Measurements from ENCODE around the gene MAP3K7CL. TPM values are rescaled to one million over a fixed set of nuclear protein-coding genes. Genes with fewer than 3 reads are reported as not detected.

Gene MAP3K7CL
- polyA plus RNA-seq, 4 donors = 3.0 to 6.9 (median 3.6) TPM

- no peak for DNase-seq
- H3K27me3 ChIP-seq (ENCODE audit: control insufficient read depth in 3 of 3, insufficient read depth in 3 of 3, low read length in 3 of 3) = no peaks in the 10 kb centered on the region
- H3K36me3 ChIP-seq (ENCODE audit: control insufficient read depth in 3 of 3, insufficient read depth in 2 of 3, low read depth in 1 of 3, low read length in 3 of 3) = no peaks in the 10 kb centered on the region
- peak overlapping the region; percentile 8 to 81 (median 58) for H3K27ac ChIP-seq (ENCODE audit: low read depth in 1 of 3, low read length in 2 of 3)
- FAIRE-seq = no peak
- H3K9me3 ChIP-seq (ENCODE audit: control insufficient read depth in 2 of 2, insufficient read depth in 1 of 2, low read depth in 1 of 2, low read length in 1 of 2) = peaks cover 0 to 6% of the 10 kb centered on the region in 2 donors
- WGBS, 3 donors = 50 to 64% (median 52%) methylated on average over 5 of the region's 5 CpGs
- no peak overlapping the region for H3K4me3 ChIP-seq (ENCODE audit: low read depth in 1 of 3, low read length in 3 of 3)
- peaks cover 0 to 11% (median 8%) of the 10 kb centered on the region in 3 donors for H3K4me1 ChIP-seq (ENCODE audit: control insufficient read depth in 3 of 3, insufficient read depth in 2 of 3, low read depth in 1 of 3, low read length in 2 of 3)
These were observed 66.3 kb downstream of the MAP3K7CL start for GRCh38 chr21:29196670-29197191.

- DNase-seq = no peak
- no peak overlapping the region for H3K27ac ChIP-seq (ENCODE audit: low read depth in 1 of 3, low read length in 2 of 3)
- FAIRE-seq = no peak
- H3K4me1 ChIP-seq (ENCODE audit: control insufficient read depth in 3 of 3, insufficient read depth in 2 of 3, low read depth in 1 of 3, low read length in 2 of 3) = peaks cover 0 to 7% (median 3%) of the 10 kb centered on the region in 3 donors
- no peak overlapping the region for H3K4me3 ChIP-seq (ENCODE audit: low read depth in 1 of 3, low read length in 3 of 3)
- no peaks in the 10 kb centered on the region for H3K36me3 ChIP-seq (ENCODE audit: control insufficient read depth in 3 of 3, insufficient read depth in 2 of 3, low read depth in 1 of 3, low read length in 3 of 3)
- peaks cover 0 to 6% of the 10 kb centered on the region in 2 donors for H3K9me3 ChIP-seq (ENCODE audit: control insufficient read depth in 2 of 2, insufficient read depth in 1 of 2, low read depth in 1 of 2, low read length in 1 of 2)
- H3K27me3 ChIP-seq (ENCODE audit: control insufficient read depth in 3 of 3, insufficient read depth in 3 of 3, low read length in 3 of 3) = no peaks in the 10 kb centered on the region
These were observed 70.7 kb downstream of the MAP3K7CL start for GRCh38 chr21:29201186-29201585.

- FAIRE-seq = no peak
- 74 to 84% (median 78%) methylated on average over 5 of the region's 5 CpGs for WGBS, 3 donors
- Histone ChIP-seq H3K4me1 (ENCODE audit: control insufficient read depth in 3 of 3, insufficient read depth in 2 of 3, low read depth in 1 of 3, low read length in 2 of 3) (no peaks in the 10 kb centered on the region), H3K36me3 (ENCODE audit: control insufficient read depth in 3 of 3, insufficient read depth in 2 of 3, low read depth in 1 of 3, low read length in 3 of 3) (no peaks in the 10 kb centered on the region), H3K4me3 (ENCODE audit: low read depth in 1 of 3, low read length in 3 of 3) (no peak overlapping the region), H3K27ac (ENCODE audit: low read depth in 1 of 3, low read length in 2 of 3) (no peak overlapping the region), H3K9me3 (ENCODE audit: control insufficient read depth in 2 of 2, insufficient read depth in 1 of 2, low read depth in 1 of 2, low read length in 1 of 2) (no peaks in the 10 kb centered on the region), H3K27me3 (ENCODE audit: control insufficient read depth in 3 of 3, insufficient read depth in 3 of 3, low read length in 3 of 3) (no peaks in the 10 kb centered on the region)
- no peak for DNase-seq
These were observed 74.6 kb downstream of the MAP3K7CL start for GRCh38 chr21:29205009-29205408.

GRCh38 chr21:29205988-29206387 lies 75.5 kb downstream of the MAP3K7CL start:
- Histone ChIP-seq H3K27me3 (ENCODE audit: control insufficient read depth in 3 of 3, insufficient read depth in 3 of 3, low read length in 3 of 3) (no peaks in the 10 kb centered on the region), H3K36me3 (ENCODE audit: control insufficient read depth in 3 of 3, insufficient read depth in 2 of 3, low read depth in 1 of 3, low read length in 3 of 3) (no peaks in the 10 kb centered on the region), H3K4me3 (ENCODE audit: low read depth in 1 of 3, low read length in 3 of 3) (no peak overlapping the region), H3K4me1 (ENCODE audit: control insufficient read depth in 3 of 3, insufficient read depth in 2 of 3, low read depth in 1 of 3, low read length in 2 of 3) (no peaks in the 10 kb centered on the region), H3K27ac (ENCODE audit: low read depth in 1 of 3, low read length in 2 of 3) (no peak overlapping the region), H3K9me3 (ENCODE audit: control insufficient read depth in 2 of 2, insufficient read depth in 1 of 2, low read depth in 1 of 2, low read length in 1 of 2) (no peaks in the 10 kb centered on the region)
- no peak for DNase-seq
- no peak for FAIRE-seq
- WGBS, 3 donors = 76 to 85% (median 79%) methylated on average over 3 of the region's 3 CpGs

GRCh38 chr21:29206445-29206844 lies 76.0 kb downstream of the MAP3K7CL start:
- H3K4me1 ChIP-seq (ENCODE audit: control insufficient read depth in 3 of 3, insufficient read depth in 2 of 3, low read depth in 1 of 3, low read length in 2 of 3) = no peaks in the 10 kb centered on the region
- DNase-seq (no peak), FAIRE-seq (no peak)
- no peak overlapping the region for H3K27ac ChIP-seq (ENCODE audit: low read depth in 1 of 3, low read length in 2 of 3)
- H3K4me3 ChIP-seq (ENCODE audit: low read depth in 1 of 3, low read length in 3 of 3) = no peak overlapping the region
- no peaks in the 10 kb centered on the region for H3K9me3 ChIP-seq (ENCODE audit: control insufficient read depth in 2 of 2, insufficient read depth in 1 of 2, low read depth in 1 of 2, low read length in 1 of 2)
- no peaks in the 10 kb centered on the region for H3K36me3 ChIP-seq (ENCODE audit: control insufficient read depth in 3 of 3, insufficient read depth in 2 of 3, low read depth in 1 of 3, low read length in 3 of 3)
- no peaks in the 10 kb centered on the region for H3K27me3 ChIP-seq (ENCODE audit: control insufficient read depth in 3 of 3, insufficient read depth in 3 of 3, low read length in 3 of 3)
- WGBS, 3 donors = 75 to 88% (median 80%) methylated on average over 4 of the region's 4 CpGs

- Histone ChIP-seq H3K9me3 (ENCODE audit: control insufficient read depth in 2 of 2, insufficient read depth in 1 of 2, low read depth in 1 of 2, low read length in 1 of 2) (no peaks in the 10 kb centered on the region), H3K27ac (ENCODE audit: low read depth in 1 of 3, low read length in 2 of 3) (no peak overlapping the region), H3K36me3 (ENCODE audit: control insufficient read depth in 3 of 3, insufficient read depth in 2 of 3, low read depth in 1 of 3, low read length in 3 of 3) (no peaks in the 10 kb centered on the region), H3K4me1 (ENCODE audit: control insufficient read depth in 3 of 3, insufficient read depth in 2 of 3, low read depth in 1 of 3, low read length in 2 of 3) (no peaks in the 10 kb centered on the region), H3K27me3 (ENCODE audit: control insufficient read depth in 3 of 3, insufficient read depth in 3 of 3, low read length in 3 of 3) (no peaks in the 10 kb centered on the region), H3K4me3 (ENCODE audit: low read depth in 1 of 3, low read length in 3 of 3) (no peak overlapping the region)
- no peak for DNase-seq
- FAIRE-seq = no peak
- 73 to 86% (median 85%) methylated on average over 3 of the region's 3 CpGs for WGBS, 3 donors
These were observed 76.8 kb downstream of the MAP3K7CL start for GRCh38 chr21:29207201-29207600.

- FAIRE-seq (no peak), DNase-seq (no peak)
- H3K9me3 ChIP-seq (ENCODE audit: control insufficient read depth in 2 of 2, insufficient read depth in 1 of 2, low read depth in 1 of 2, low read length in 1 of 2) = no peaks in the 10 kb centered on the region
- 69 to 81% (median 78%) methylated on average over 9 of the region's 9 CpGs for WGBS, 3 donors
- no peaks in the 10 kb centered on the region for H3K4me1 ChIP-seq (ENCODE audit: control insufficient read depth in 3 of 3, insufficient read depth in 2 of 3, low read depth in 1 of 3, low read length in 2 of 3)
- no peak overlapping the region for H3K4me3 ChIP-seq (ENCODE audit: low read depth in 1 of 3, low read length in 3 of 3)
- H3K27ac ChIP-seq (ENCODE audit: low read depth in 1 of 3, low read length in 2 of 3) = peak overlapping the region in 1 of 3 donors; percentile 38
- H3K27me3 ChIP-seq (ENCODE audit: control insufficient read depth in 3 of 3, insufficient read depth in 3 of 3, low read length in 3 of 3) = no peaks in the 10 kb centered on the region
- H3K36me3 ChIP-seq (ENCODE audit: control insufficient read depth in 3 of 3, insufficient read depth in 2 of 3, low read depth in 1 of 3, low read length in 3 of 3) = no peaks in the 10 kb centered on the region
These were observed 77.7 kb downstream of the MAP3K7CL start for GRCh38 chr21:29208044-29208681.

GRCh38 chr21:29208682-29209059 lies 78.2 kb downstream of the MAP3K7CL start:
- Histone ChIP-seq H3K27ac (ENCODE audit: low read depth in 1 of 3, low read length in 2 of 3) (no peak overlapping the region), H3K9me3 (ENCODE audit: control insufficient read depth in 2 of 2, insufficient read depth in 1 of 2, low read depth in 1 of 2, low read length in 1 of 2) (no peaks in the 10 kb centered on the region), H3K4me3 (ENCODE audit: low read depth in 1 of 3, low read length in 3 of 3) (no peak overlapping the region), H3K27me3 (ENCODE audit: control insufficient read depth in 3 of 3, insufficient read depth in 3 of 3, low read length in 3 of 3) (no peaks in the 10 kb centered on the region), H3K4me1 (ENCODE audit: control insufficient read depth in 3 of 3, insufficient read depth in 2 of 3, low read depth in 1 of 3, low read length in 2 of 3) (no peaks in the 10 kb centered on the region), H3K36me3 (ENCODE audit: control insufficient read depth in 3 of 3, insufficient read depth in 2 of 3, low read depth in 1 of 3, low read length in 3 of 3) (no peaks in the 10 kb centered on the region)
- DNase-seq (no peak), FAIRE-seq (no peak)
- 24 to 71% (median 50%) methylated on average over 1 of the region's 1 CpG for WGBS, 3 donors

GRCh38 chr21:29209696-29210095 lies 79.3 kb downstream of the MAP3K7CL start:
- H3K4me3 ChIP-seq (ENCODE audit: low read depth in 1 of 3, low read length in 3 of 3) = no peak overlapping the region
- H3K9me3 ChIP-seq (ENCODE audit: control insufficient read depth in 2 of 2, insufficient read depth in 1 of 2, low read depth in 1 of 2, low read length in 1 of 2) = no peaks in the 10 kb centered on the region
- no peaks in the 10 kb centered on the region for H3K27me3 ChIP-seq (ENCODE audit: control insufficient read depth in 3 of 3, insufficient read depth in 3 of 3, low read length in 3 of 3)
- DNase-seq (no peak), FAIRE-seq (no peak)
- H3K27ac ChIP-seq (ENCODE audit: low read depth in 1 of 3, low read length in 2 of 3) = no peak overlapping the region
- no peaks in the 10 kb centered on the region for H3K4me1 ChIP-seq (ENCODE audit: control insufficient read depth in 3 of 3, insufficient read depth in 2 of 3, low read depth in 1 of 3, low read length in 2 of 3)
- no peaks in the 10 kb centered on the region for H3K36me3 ChIP-seq (ENCODE audit: control insufficient read depth in 3 of 3, insufficient read depth in 2 of 3, low read depth in 1 of 3, low read length in 3 of 3)
